ENCODE results near the gene C1QTNF12.

DNA sequence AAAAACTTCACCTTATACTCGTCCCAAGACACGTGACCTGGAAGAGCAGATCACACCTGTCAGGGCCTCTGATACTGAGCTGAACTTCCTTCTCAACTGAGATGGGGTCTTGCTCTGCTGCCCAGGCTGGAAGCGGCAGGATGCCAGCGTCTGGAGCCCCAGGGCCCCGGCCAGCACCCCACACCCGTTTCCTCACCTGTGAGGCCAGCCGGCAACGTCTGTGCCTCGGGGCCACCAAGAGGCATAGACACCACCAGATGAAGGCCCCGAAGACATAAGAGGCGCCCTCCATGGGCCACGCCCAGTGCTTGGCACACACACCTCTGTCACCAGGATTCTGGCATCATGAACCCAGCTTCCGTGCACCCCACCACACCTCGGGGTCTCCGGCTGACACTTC is 23.2 kb downstream of the C1QTNF12 start:
- TF ChIP-seq EP300 (conservative IDR thresholded peaks at IDR 0.05; ENCODE audit: poor library complexity, severe bottlenecking) (no peak), TAF1 (IDR thresholded peaks at IDR 0.05; ENCODE audit: low read depth) (no peak)

Data from neural cell (in vitro differentiated cells).